Chondrocyte (in vitro differentiated cells): ENCODE data around the gene SAFB. TPM values are rescaled to one million over a fixed set of nuclear protein-coding genes. Genes with fewer than 3 reads are reported as not detected.

Experiments used
- DNase-seq: peaks from one replicate; pipeline ENCODE4 v3.0.0; 2021; ENCODE audit warnings: mixed read lengths, low spot score
- H3K27ac Mint-ChIP-seq: one replicate; pipeline ENCODE4 v1.8.0; 2021; ENCODE audit warnings: mild to moderate bottlenecking, moderate library complexity, mixed read lengths; ENCODE audit not compliant: unreplicated experiment
- H3K27me3 Mint-ChIP-seq: 2 replicates; pipeline ENCODE4 v1.8.0; 2021; ENCODE audit warnings: low read depth, mixed read lengths
- H3K36me3 Mint-ChIP-seq: 2 replicates; pipeline ENCODE4 v1.8.0; 2021; ENCODE audit warnings: low read depth, mixed read lengths
- H3K4me1 Mint-ChIP-seq: 2 replicates; pipeline ENCODE4 v1.8.0; 2021; ENCODE audit warnings: low read depth, mild to moderate bottlenecking, mixed read lengths
- H3K4me3 Mint-ChIP-seq: one replicate; pipeline ENCODE4 v1.8.0; 2021; ENCODE audit warnings: mild to moderate bottlenecking, moderate library complexity, mixed read lengths; ENCODE audit not compliant: unreplicated experiment
- H3K9me3 Mint-ChIP-seq: 2 replicates; pipeline ENCODE4 v1.8.0; 2021; ENCODE audit warnings: low read depth, mixed read lengths
- total RNA-seq: library from RNA; stranded (reverse); gene quantifications from 3 replicates; pipeline ENCODE4 v1.2.1, GENCODE V29; 2021
- TF ChIP-seq, protein P1 (sequence below): fragments of 200-600 bp; sonication (generic); IDR thresholded peaks from 2 replicates; pipeline ENCODE4 v1.5.0; 2021; ENCODE audit warnings: antibody characterized with exemption, mild to moderate bottlenecking, moderate library complexity

SAFB gene
- total RNA-seq, 1 donor from 2014 or later = 58.3 TPM

GRCh38 chr19:5705552-5705951, 82.7 kb downstream of the SAFB start:
- H3K36me3 Mint-ChIP-seq = peaks cover 12% of the 10 kb centered on the region
- H3K4me1 Mint-ChIP-seq = peaks cover 3% of the 10 kb centered on the region
- H3K27me3 Mint-ChIP-seq = no peaks in the 10 kb centered on the region
- no peak for DNase-seq
- no peak overlapping the region for H3K27ac Mint-ChIP-seq
- H3K4me3 Mint-ChIP-seq = no peak overlapping the region
- TF ChIP-seq, protein P1, sequence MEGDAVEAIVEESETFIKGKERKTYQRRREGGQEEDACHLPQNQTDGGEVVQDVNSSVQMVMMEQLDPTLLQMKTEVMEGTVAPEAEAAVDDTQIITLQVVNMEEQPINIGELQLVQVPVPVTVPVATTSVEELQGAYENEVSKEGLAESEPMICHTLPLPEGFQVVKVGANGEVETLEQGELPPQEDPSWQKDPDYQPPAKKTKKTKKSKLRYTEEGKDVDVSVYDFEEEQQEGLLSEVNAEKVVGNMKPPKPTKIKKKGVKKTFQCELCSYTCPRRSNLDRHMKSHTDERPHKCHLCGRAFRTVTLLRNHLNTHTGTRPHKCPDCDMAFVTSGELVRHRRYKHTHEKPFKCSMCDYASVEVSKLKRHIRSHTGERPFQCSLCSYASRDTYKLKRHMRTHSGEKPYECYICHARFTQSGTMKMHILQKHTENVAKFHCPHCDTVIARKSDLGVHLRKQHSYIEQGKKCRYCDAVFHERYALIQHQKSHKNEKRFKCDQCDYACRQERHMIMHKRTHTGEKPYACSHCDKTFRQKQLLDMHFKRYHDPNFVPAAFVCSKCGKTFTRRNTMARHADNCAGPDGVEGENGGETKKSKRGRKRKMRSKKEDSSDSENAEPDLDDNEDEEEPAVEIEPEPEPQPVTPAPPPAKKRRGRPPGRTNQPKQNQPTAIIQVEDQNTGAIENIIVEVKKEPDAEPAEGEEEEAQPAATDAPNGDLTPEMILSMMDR = no peak
- no peaks in the 10 kb centered on the region for H3K9me3 Mint-ChIP-seq

- H3K36me3 Mint-ChIP-seq = peaks cover 8% of the 10 kb centered on the region
- no peak overlapping the region for H3K27ac Mint-ChIP-seq
- no peaks in the 10 kb centered on the region for H3K27me3 Mint-ChIP-seq
- H3K9me3 Mint-ChIP-seq = no peaks in the 10 kb centered on the region
- H3K4me3 Mint-ChIP-seq = no peak overlapping the region
- no peak for DNase-seq
- H3K4me1 Mint-ChIP-seq = peaks cover 3% of the 10 kb centered on the region
- TF ChIP-seq, protein P1 = no peak
Measured at GRCh38 chr19:5706876-5707573, 84.1 kb downstream of the SAFB start.

DNA sequence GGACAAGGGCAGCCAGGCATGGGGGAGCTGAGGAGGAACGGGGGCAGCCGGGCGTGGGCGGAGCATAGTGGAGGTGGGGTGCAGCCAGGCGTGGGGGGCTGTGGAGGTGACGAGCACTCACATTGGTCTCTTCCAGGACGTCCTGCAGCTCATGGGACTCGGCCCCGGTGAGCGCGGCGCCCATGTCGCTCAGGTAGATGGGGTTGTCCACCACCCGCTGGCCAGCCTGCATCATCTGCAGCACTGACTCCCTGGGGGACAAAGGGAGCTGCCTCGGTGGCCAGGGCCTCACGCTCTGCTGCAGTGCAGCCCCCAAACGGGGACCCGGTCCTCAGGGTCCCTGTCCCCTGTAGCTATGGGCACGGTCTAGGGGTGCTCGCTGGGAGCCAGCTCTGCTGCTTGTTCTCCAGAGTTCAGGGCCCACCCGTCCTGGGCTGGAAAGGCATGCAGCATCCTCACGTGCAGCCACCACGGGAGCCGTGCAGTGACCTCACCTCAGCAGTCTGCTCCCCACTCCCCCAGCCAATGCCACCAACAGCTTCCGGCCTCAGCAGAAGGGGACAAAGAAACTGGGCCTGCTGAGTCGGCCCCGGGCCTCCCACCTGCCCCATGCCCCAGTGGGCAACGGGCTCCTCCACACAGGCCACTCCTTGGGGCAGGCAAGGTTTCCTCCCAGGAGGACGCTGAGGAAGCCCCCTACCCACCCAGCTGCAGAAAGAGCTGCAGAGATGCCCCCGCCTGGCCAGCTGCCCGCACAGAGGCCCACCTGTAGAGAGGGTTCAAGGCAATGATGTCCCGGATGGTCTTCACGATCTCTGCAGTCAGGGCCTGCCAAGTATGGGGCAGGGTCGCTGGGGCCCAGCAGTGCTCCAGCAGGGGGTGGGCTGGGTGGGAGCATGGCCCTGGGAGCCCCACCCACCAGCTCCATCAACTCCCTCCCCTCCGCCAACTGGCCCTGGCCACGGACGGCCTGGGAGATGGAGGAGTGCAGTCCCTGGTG, 85.0 kb downstream of the SAFB start:
- Mint-ChIP-seq H3K4me3 (no peak overlapping the region), H3K9me3 (no peaks in the 10 kb centered on the region), H3K27me3 (no peaks in the 10 kb centered on the region), H3K36me3 (peaks cover 12% of the 10 kb centered on the region), H3K4me1 (peaks cover 3% of the 10 kb centered on the region), H3K27ac (no peak overlapping the region)
- no peak for DNase-seq
- TF ChIP-seq, protein P1 = no peak

DNA sequence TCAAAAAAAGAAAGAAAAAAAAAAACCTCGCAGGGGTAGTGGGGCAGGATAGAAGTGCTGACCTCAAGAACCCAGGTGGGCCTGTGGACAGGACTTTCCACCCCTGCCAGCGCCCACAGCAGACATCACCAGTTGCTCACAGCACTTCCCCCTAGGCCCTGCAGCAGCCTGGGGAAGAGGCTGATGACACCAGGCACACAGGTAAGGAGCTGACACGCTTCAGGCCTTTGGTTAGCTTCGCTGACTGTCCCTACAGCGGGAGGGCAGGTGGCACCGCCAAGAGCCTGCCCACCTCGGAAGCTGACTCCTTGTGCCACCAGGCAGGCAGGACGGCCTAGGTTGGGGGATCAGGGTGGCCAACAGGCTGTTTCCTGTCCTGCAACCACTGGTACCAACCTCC, 88.1 kb downstream of the SAFB start:
- no peaks in the 10 kb centered on the region for H3K27me3 Mint-ChIP-seq
- H3K9me3 Mint-ChIP-seq = no peaks in the 10 kb centered on the region
- TF ChIP-seq, protein P1 = no peak
- no peak for DNase-seq
- no peak overlapping the region for H3K27ac Mint-ChIP-seq
- H3K4me1 Mint-ChIP-seq = peaks cover 5% of the 10 kb centered on the region
- H3K4me3 Mint-ChIP-seq = no peak overlapping the region
- peaks cover 9% of the 10 kb centered on the region for H3K36me3 Mint-ChIP-seq

DNA sequence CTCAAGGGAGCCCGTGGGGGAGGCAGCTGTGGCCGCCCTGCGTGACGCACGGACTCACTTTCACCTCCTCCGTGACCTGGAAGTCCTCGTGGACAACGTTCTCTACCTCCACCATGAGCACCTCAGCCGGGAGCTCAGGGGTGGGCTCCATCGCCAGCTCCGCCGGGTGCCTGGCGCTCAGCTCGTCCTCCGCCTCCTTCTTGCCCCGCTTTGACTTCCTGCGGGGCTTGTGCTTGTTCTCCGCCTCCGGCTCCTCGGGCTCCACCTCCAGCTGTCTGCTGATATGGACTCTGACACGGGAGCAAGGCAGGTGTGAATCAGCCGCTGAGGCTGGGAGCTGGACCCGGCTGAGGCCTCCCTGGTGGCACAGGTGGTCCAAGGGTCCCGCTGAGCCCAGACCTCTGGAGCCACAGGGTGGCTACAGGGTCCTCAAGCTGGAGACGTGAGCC, 88.9 kb downstream of the SAFB start:
- H3K4me1 Mint-ChIP-seq = peaks cover 10% of the 10 kb centered on the region
- H3K36me3 Mint-ChIP-seq = peaks cover 9% of the 10 kb centered on the region
- no peaks in the 10 kb centered on the region for H3K9me3 Mint-ChIP-seq
- TF ChIP-seq, protein P1 = no peak
- no peak for DNase-seq
- H3K27ac Mint-ChIP-seq = no peak overlapping the region
- H3K4me3 Mint-ChIP-seq = no peak overlapping the region
- H3K27me3 Mint-ChIP-seq = no peaks in the 10 kb centered on the region
